ENCODE data around the gene ZNF343.

The ZNF343 gene

DNA sequence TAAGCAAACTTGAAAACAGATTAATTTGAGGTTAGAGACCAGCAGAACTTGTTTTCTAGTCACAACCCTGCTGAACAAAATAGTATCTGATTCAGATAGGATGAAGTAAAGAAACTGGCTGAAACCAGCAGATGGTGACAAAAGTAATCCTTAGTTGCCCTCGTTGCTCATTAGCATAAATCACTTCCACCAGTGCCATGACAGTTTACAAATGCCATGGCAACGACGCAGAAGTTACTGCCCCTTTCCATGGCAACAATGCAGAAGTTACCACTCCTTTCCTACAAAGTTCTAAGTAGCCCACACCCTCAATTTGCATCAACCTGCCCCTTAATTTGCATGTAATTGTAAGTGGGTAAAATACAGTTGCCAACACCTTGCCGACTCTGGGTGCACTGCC, 61.9 kb downstream of the ZNF343 start:
- Histone ChIP-seq H3K27me3 (ENCODE audit: control insufficient read depth, insufficient read depth, low read length) (no peaks in the 10 kb centered on the region), H3K4me3 (ENCODE audit: low read depth, low read length) (no peak overlapping the region), H3K9me3 (ENCODE audit: control insufficient read depth, insufficient read depth, low read length) (no peaks in the 10 kb centered on the region), H3K36me3 (ENCODE audit: control insufficient read depth, insufficient read depth, low read length) (no peaks in the 10 kb centered on the region), H3K4me1 (ENCODE audit: control insufficient read depth, insufficient read depth, low read length) (no peaks in the 10 kb centered on the region), H3K9ac (ENCODE audit: low read depth, low read length) (no peak overlapping the region)
